ENCODE results near the gene VWA8.

GRCh38 chr13:41994696-41995095 lies 33.8 kb upstream of the VWA8 start:
- no peak for TF ChIP-seq POLR2AphosphoS5 (IDR thresholded peaks at IDR 0.05; ENCODE audit: low read depth)
- TF ChIP-seq CTCF (conservative IDR thresholded peaks at IDR 0.05; ENCODE audit: low read depth in 2 of 2) = no peak
- TF ChIP-seq REST (IDR thresholded peaks at IDR 0.05; ENCODE audit: unreplicated experiment) = no peak
- no peak for TF ChIP-seq CREB1 (CRISPR knock-in tag; IDR thresholded peaks at IDR 0.05; ENCODE audit: low read depth)
- TF ChIP-seq ZNF331 (CRISPR knock-in tag; IDR thresholded peaks at IDR 0.05; ENCODE audit: low read depth) = no peak
- no peak for TF ChIP-seq EZH2 (IDR thresholded peaks at IDR 0.05; ENCODE audit: low read depth, unreplicated experiment)
- TF ChIP-seq ZNF114 (CRISPR knock-in tag; IDR thresholded peaks at IDR 0.05) = no peak
- TF ChIP-seq JUNB (IDR thresholded peaks at IDR 0.05; ENCODE audit: unreplicated experiment) = no peak

Measured in GM23338 (cell line).